Lower leg skin (tissue), 3 donors: ENCODE results near the gene PLA2G3.

ENCODE experiments used
- CTCF ChIP-seq, 3 donors: fragments of 450-650 bp; IDR thresholded peaks; one replicate each; pipeline ENCODE4 v1.5.1; 2016; ENCODE audit warnings: antibody characterized with exemption in 3 of 3, mild to moderate bottlenecking in 3 of 3, moderate library complexity in 2 of 3
- POLR2A ChIP-seq, 2 donors: fragments of 450-650 bp; IDR thresholded peaks; one replicate each; pipeline ENCODE4 v1.6.1; 2016 to 2017; ENCODE audit warnings: antibody characterized with exemption in 2 of 2, mild to moderate bottlenecking in 1 of 2, moderate library complexity in 1 of 2

- TF ChIP-seq CTCF (IDR thresholded peaks at IDR 0.05) (no peak), POLR2A (IDR thresholded peaks at IDR 0.05) (no peak)
Observed at GRCh38 chr22:31136711-31137110, 3.6 kb downstream of the PLA2G3 start.
